K562 (cell line): ENCODE results near the gene SEMA3G. TPM values are rescaled to one million over a fixed set of nuclear protein-coding genes. Genes with fewer than 3 reads are reported as not detected.

Experiments used
- ARID1B ChIP-seq: fragments of 450-650 bp; IDR thresholded peaks from 2 replicates; pipeline ENCODE4 v1.6.1; 2016; ENCODE audit warnings: antibody characterized with exemption, mild to moderate bottlenecking, inconsistent platforms
- HNRNPL ChIP-seq: fragments of 200-400 bp; formaldehyde crosslinking; IDR thresholded peaks from 2 replicates; pipeline ENCODE4 v1.6.1; 2017; ENCODE audit warnings: low read depth, mild to moderate bottlenecking, low read length
- HSF4 ChIP-seq: fragments of 250-450 bp; sonication (Bioruptor Pico); IDR thresholded peaks from 2 replicates; pipeline ENCODE4 v2.1.2; 2022; ENCODE audit warnings: mild to moderate bottlenecking, moderate library complexity, borderline replicate concordance
- JUNB ChIP-seq: fragments of 450-650 bp; formaldehyde crosslinking; conservative IDR thresholded peaks from 2 replicates; pipeline ENCODE4 v1.4.0; 2020; ENCODE audit warnings: mild to moderate bottlenecking
- MYBL2 ChIP-seq, 2 experiments: fragments of 450-650 bp in 1 of 2; sonication (generic) in 1 of 2; formaldehyde crosslinking in 1 of 2; IDR thresholded peaks; 2 replicates each; pipeline versions ENCODE4 v1.6.1 to v1.8.1; 2017 to 2022; ENCODE audit warnings: borderline replicate concordance in 1 of 2, inconsistent platforms in 1 of 2, low read depth in 1 of 2, mild to moderate bottlenecking in 1 of 2, missing genetic modification reagents in 1 of 2, moderate library complexity in 1 of 2
- PURB ChIP-seq: sonication (generic); formaldehyde crosslinking; IDR thresholded peaks from 2 replicates; pipeline ENCODE4 v1.9.0; 2021; ENCODE audit warnings: low read depth, mild to moderate bottlenecking, missing genetic modification reagents
- RBM17 ChIP-seq: fragments of 200-400 bp; formaldehyde crosslinking; IDR thresholded peaks from 2 replicates; pipeline ENCODE4 v1.6.1; 2017; ENCODE audit warnings: low read depth, mild to moderate bottlenecking, low read length, borderline replicate concordance
- SAP30 ChIP-seq: fragments of 200-600 bp; sonication (generic); IDR thresholded peaks from 2 replicates; pipeline ENCODE4 v1.6.1; 2012; ENCODE audit warnings: borderline replicate concordance, low read depth, mild to moderate bottlenecking, moderate library complexity, low read length, control low read depth, inconsistent platforms; ENCODE audit not compliant: insufficient read depth, poor library complexity, severe bottlenecking
- TAF7 ChIP-seq: fragments of 450-650 bp; IDR thresholded peaks from 2 replicates; pipeline ENCODE4 v1.6.1; 2016; ENCODE audit warnings: missing genetic modification characterization, missing compliant biosample characterization
- ZNF282 ChIP-seq: sonication (generic); formaldehyde crosslinking; IDR thresholded peaks from 2 replicates; pipeline ENCODE4 v1.8.1; 2023; ENCODE audit warnings: missing genetic modification reagents
- ZNF780A ChIP-seq: fragments of 250-450 bp; sonication (Bioruptor Pico); IDR thresholded peaks from 2 replicates; pipeline ENCODE4 v1.5.0; 2021; ENCODE audit warnings: mild to moderate bottlenecking
- polyA plus RNA-seq, 8 experiments: library from polyadenylated mRNA; depleted of rRNA in 4 of 8; stranded (reverse) in 5 of 8; unstranded in 3 of 8; fragments of >200 nt; fragmentation: Nextera tagmentation in 2 of 8; fragmentation: Illumina TruSeq in 1 of 8; extraction: Ambion mirVana in 2 of 8; extraction: Trizol in 1 of 8; gene quantifications; 2 replicates each; pipeline versions ENCODE4 v1.2.1 to v1.2.3, GENCODE V29; 2011 to 2014; ENCODE audit warnings: inconsistent platforms in 1 of 8, missing spikeins in 1 of 8
- total RNA-seq, 7 experiments: library from RNA; depleted of rRNA in 6 of 7; stranded (reverse); fragments of >200 nt in 6 of 7; fragmentation: Illumina TruSeq in 2 of 7; extraction: Trizol in 2 of 7; gene quantifications; 2 replicates each; pipeline versions ENCODE4 v1.2.1 to v1.2.3, GENCODE V29; 2011 to 2021; ENCODE audit warnings: low replicate concordance in 1 of 7
- TF ChIP-seq, protein P1 (sequence below), 2 experiments: fragments of 250-450 bp in 1 of 2; fragments of 450-650 bp in 1 of 2; sonication (Bioruptor Pico) in 1 of 2; IDR thresholded peaks; 2 replicates each; pipeline versions ENCODE4 v1.6.1 to v1.8.0; 2016 to 2021; ENCODE audit warnings: mild to moderate bottlenecking in 2 of 2, moderate library complexity in 2 of 2, missing compliant biosample characterization in 1 of 2, missing genetic modification characterization in 1 of 2
- TF ChIP-seq, protein P2 (sequence below): fragments of 450-650 bp; IDR thresholded peaks from 2 replicates; pipeline ENCODE4 v1.7.1; 2018; ENCODE audit warnings: mild to moderate bottlenecking, low read depth; ENCODE audit not compliant: partially characterized antibody
- TF ChIP-seq, protein P3 (sequence below): fragments of 450-650 bp; formaldehyde crosslinking; IDR thresholded peaks from 2 replicates; pipeline ENCODE4 v1.4.0; 2020; ENCODE audit warnings: mild to moderate bottlenecking, moderate library complexity
- TF ChIP-seq, protein P4 (sequence below): fragments of 250-450 bp; sonication (Bioruptor Pico); IDR thresholded peaks from 2 replicates; pipeline ENCODE4 v1.4.0; 2020; ENCODE audit warnings: mild to moderate bottlenecking
- TF ChIP-seq, protein P5 (sequence below): fragments of 250-450 bp; sonication (Bioruptor Pico); IDR thresholded peaks from 2 replicates; pipeline ENCODE4 v1.5.1; 2021; ENCODE audit warnings: mild to moderate bottlenecking

The SEMA3G gene
- total and polyA plus RNA-seq, 9 of the 15 experiments (the other 6 are each of a cell fraction or from before 2014, with no cell fraction given) = 0.04 to 0.07 (median 0.05) TPM; not detected in 6

DNA sequence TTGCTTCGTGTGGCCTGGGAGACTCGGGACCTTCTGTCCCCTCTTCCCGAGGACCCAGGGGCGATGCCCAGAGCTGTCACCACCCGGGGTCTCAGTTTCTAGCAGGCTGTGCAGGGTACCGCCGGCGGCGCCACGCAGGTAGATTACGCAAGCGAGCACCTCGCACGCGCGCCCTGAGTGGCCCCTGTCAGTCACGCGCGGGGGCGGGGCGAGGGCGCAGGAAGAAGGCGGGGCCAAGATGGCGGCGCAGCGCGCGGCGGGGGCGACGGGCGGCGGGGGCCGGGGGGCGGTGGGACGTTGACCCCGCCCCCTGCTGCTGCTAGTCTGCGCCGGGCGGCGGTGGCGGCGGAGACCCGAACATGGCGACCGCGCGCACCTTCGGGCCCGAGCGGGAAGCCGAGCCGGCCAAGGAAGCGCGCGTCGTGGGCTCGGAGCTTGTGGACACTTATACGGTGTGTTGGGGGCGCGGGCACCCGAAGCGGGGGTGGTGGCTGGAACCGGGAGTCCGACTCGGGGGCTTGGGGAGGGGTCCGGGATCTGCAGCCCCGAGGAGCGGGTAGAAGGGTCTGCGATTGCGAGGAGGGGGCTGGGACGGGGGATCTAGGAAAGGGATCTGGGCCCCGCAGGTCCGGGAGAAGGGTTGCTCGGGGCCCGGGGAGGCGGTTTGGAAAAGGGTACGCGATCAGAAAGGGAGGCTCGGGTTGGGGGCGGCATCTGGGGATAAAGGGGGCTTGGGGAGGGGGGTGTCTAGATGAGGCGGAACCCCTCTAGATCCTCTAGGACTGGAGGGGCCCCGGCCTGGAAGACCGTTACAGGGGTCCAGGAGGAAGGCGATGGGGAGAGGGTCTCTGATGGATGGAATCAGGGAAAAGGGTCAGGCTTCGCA, 10.6 kb upstream of the SEMA3G start, which contains the start of gene NISCH (continued):
- TF ChIP-seq MYBL2 (IDR thresholded peaks at IDR 0.05; ENCODE audit: low read depth) (no peak), MYBL2 (CRISPR knock-in tag; IDR thresholded peaks at IDR 0.05; ENCODE audit: borderline replicate concordance) (no peak), HNRNPL (no peak), TAF7 (tag) (peak; percentile 58; the same call in 1 of the 2 replicates), SAP30 (no peak), ARID1B (no peak), ZNF780A (no peak), PURB (CRISPR knock-in tag) (no peak), RBM17 (no peak), ZNF282 (CRISPR knock-in tag) (no peak), HSF4 (CRISPR knock-in tag) (no peak), JUNB (CRISPR knock-in tag) (no peak)
- TF ChIP-seq, protein P1, sequence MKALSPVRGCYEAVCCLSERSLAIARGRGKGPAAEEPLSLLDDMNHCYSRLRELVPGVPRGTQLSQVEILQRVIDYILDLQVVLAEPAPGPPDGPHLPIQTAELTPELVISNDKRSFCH (CRISPR knock-in tag; IDR thresholded peaks at IDR 0.05) = no peak
- TF ChIP-seq, protein P1 (tag; IDR thresholded peaks at IDR 0.05) = no peak
- TF ChIP-seq, protein P2, sequence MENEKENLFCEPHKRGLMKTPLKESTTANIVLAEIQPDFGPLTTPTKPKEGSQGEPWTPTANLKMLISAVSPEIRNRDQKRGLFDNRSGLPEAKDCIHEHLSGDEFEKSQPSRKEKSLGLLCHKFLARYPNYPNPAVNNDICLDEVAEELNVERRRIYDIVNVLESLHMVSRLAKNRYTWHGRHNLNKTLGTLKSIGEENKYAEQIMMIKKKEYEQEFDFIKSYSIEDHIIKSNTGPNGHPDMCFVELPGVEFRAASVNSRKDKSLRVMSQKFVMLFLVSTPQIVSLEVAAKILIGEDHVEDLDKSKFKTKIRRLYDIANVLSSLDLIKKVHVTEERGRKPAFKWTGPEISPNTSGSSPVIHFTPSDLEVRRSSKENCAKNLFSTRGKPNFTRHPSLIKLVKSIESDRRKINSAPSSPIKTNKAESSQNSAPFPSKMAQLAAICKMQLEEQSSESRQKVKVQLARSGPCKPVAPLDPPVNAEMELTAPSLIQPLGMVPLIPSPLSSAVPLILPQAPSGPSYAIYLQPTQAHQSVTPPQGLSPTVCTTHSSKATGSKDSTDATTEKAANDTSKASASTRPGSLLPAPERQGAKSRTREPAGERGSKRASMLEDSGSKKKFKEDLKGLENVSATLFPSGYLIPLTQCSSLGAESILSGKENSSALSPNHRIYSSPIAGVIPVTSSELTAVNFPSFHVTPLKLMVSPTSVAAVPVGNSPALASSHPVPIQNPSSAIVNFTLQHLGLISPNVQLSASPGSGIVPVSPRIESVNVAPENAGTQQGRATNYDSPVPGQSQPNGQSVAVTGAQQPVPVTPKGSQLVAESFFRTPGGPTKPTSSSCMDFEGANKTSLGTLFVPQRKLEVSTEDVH = no peak
- TF ChIP-seq, protein P3, sequence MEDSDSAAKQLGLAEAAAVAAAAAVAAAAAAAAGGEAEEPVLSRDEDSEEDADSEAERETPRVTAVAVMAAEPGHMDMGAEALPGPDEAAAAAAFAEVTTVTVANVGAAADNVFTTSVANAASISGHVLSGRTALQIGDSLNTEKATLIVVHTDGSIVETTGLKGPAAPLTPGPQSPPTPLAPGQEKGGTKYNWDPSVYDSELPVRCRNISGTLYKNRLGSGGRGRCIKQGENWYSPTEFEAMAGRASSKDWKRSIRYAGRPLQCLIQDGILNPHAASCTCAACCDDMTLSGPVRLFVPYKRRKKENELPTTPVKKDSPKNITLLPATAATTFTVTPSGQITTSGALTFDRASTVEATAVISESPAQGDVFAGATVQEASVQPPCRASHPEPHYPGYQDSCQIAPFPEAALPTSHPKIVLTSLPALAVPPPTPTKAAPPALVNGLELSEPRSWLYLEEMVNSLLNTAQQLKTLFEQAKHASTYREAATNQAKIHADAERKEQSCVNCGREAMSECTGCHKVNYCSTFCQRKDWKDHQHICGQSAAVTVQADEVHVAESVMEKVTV (CRISPR knock-in tag) = no peak
- TF ChIP-seq, protein P4, sequence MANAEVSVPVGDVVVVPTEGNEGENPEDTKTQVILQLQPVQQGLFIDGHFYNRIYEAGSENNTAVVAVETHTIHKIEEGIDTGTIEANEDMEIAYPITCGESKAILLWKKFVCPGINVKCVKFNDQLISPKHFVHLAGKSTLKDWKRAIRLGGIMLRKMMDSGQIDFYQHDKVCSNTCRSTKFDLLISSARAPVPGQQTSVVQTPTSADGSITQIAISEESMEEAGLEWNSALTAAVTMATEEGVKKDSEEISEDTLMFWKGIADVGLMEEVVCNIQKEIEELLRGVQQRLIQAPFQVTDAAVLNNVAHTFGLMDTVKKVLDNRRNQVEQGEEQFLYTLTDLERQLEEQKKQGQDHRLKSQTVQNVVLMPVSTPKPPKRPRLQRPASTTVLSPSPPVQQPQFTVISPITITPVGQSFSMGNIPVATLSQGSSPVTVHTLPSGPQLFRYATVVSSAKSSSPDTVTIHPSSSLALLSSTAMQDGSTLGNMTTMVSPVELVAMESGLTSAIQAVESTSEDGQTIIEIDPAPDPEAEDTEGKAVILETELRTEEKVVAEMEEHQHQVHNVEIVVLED (CRISPR knock-in tag) = peak; percentile 55
- TF ChIP-seq, protein P5, sequence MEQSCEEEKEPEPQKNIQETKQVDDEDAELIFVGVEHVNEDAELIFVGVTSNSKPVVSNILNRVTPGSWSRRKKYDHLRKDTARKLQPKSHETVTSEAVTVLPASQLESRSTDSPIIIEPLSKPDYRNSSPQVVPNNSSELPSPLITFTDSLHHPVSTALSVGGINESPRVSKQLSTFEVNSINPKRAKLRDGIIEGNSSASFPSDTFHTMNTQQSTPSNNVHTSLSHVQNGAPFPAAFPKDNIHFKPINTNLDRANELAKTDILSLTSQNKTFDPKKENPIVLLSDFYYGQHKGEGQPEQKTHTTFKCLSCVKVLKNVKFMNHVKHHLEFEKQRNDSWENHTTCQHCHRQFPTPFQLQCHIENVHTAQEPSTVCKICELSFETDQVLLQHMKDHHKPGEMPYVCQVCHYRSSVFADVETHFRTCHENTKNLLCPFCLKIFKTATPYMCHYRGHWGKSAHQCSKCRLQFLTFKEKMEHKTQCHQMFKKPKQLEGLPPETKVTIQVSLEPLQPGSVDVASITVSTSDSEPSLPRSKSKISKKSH (CRISPR knock-in tag) = no peak
